ENCODE results near the gene AADAC.

Gene AADAC

GRCh38 chr3:151772825-151773480 is 41.0 kb upstream of the AADAC start:
- TF ChIP-seq CTCF (IDR thresholded peaks at IDR 0.05; ENCODE audit: low read depth, low read length) = no peak
- no peak for DNase-seq (ENCODE audit: extremely low read depth, low read depth)

GRCh38 chr3:151774235-151774634 is 39.7 kb upstream of the AADAC start:
- TF ChIP-seq CTCF (IDR thresholded peaks at IDR 0.05; ENCODE audit: low read depth, low read length) = no peak
- DNase-seq (ENCODE audit: extremely low read depth, low read depth) = no peak

GRCh38 chr3:151774910-151775309 is 39.0 kb upstream of the AADAC start:
- DNase-seq (ENCODE audit: extremely low read depth, low read depth) = no peak
- TF ChIP-seq CTCF (IDR thresholded peaks at IDR 0.05; ENCODE audit: low read depth, low read length) = no peak

GRCh38 chr3:151775314-151776258 is 38.3 kb upstream of the AADAC start:
- no peak for DNase-seq (ENCODE audit: extremely low read depth, low read depth)
- TF ChIP-seq CTCF (IDR thresholded peaks at IDR 0.05; ENCODE audit: low read depth, low read length) = no peak

- no peak for TF ChIP-seq CTCF (IDR thresholded peaks at IDR 0.05; ENCODE audit: low read depth, low read length)
- no peak for DNase-seq (ENCODE audit: extremely low read depth, low read depth)
Measured at GRCh38 chr3:151776259-151776740, 37.6 kb upstream of the AADAC start.

GRCh38 chr3:151777880-151778279 is 36.0 kb upstream of the AADAC start:
- no peak for DNase-seq (ENCODE audit: extremely low read depth, low read depth)
- no peak for TF ChIP-seq CTCF (IDR thresholded peaks at IDR 0.05; ENCODE audit: low read depth, low read length)

GRCh38 chr3:151787626-151788025 is 26.3 kb upstream of the AADAC start:
- DNase-seq (ENCODE audit: extremely low read depth, low read depth) = no peak
- TF ChIP-seq CTCF (IDR thresholded peaks at IDR 0.05; ENCODE audit: low read depth, low read length) = no peak

All from AG09319 (cell line).